H54 (cell line): ENCODE measurements around the gene NR6A1.

Experiments used
- DNase-seq: peaks from one replicate; pipeline ENCODE4 v3.0.0; 2011; ENCODE audit warnings: low spot score, mixed read lengths; ENCODE audit not compliant: insufficient read length
- FAIRE-seq: peaks from 3 replicates; lab custom pipeline; 2011; peaks lifted over from hg19 to GRCh38; lab: Jason Lieb, UNC
- POLR2A ChIP-seq: IDR thresholded peaks from 2 replicates; pipeline ENCODE4 v1.6.1; 2011; ENCODE audit warnings: low read depth, mild to moderate bottlenecking, low read length

NR6A1 gene

DNA sequence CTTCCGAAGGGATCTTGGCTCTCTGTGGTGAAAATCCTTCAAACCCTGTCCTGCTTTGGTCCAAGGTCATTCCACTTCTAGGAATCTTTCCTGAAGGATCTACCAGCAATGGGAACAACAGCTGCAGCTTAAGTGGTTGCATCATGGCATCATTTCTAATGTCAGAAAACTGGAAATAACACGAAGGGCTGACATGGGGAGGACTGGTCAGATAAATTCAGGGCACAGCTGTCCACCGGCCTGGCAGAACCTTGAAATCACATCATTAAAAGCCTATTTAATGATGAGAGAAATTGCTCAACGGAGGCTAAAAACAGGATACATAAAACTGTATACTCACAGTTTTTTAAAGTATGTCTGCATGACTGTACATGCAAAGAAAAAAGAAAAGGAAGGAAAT, 34.1 kb upstream of the NR6A1 start:
- TF ChIP-seq POLR2A: no peak
- DNase-seq (no peak), FAIRE-seq (no peak)

DNA sequence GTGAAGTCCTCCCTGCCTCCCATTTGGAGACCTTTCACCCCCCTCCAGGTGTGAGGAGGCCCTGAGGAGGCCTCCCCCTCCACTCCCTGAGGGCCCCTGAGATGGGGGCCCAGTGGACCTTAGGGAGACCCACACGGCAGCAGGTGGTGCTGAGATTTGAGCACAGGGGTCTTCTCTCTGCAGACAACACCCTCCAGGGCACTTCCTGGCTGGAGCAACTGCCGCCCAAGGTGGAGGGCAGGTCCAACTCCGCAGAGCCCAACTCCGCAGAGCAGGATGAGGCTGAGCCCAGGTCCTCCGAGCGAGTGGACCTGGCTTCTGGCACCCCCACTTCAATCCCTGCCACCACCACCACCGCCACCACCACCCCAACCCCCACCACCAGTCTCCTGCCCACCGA, 32.8 kb upstream of the NR6A1 start:
- TF ChIP-seq POLR2A: no peak
- DNase-seq (no peak), FAIRE-seq (no peak)

DNA sequence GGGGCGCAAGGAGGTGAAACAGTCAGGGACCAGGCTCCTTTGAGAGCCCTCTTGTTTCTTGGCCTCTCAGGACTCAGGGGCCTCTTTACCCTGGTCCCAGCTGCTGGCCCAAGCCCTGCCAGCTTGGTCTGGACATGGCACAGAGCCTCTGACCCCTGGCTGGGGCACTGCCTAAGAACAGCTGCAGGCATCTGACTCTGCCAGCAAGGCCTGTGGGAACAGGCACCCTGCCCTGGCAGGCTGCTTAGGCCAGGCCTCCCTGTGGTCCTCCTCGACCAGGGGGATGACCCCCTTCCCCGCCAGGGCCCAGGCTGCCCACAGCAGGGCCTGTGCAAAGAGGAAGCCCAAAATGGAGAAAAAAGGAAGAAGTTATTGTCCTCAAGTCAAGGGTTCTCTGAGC, 31.3 kb upstream of the NR6A1 start:
- DNase-seq (no peak), FAIRE-seq (no peak)
- no peak for TF ChIP-seq POLR2A

DNA sequence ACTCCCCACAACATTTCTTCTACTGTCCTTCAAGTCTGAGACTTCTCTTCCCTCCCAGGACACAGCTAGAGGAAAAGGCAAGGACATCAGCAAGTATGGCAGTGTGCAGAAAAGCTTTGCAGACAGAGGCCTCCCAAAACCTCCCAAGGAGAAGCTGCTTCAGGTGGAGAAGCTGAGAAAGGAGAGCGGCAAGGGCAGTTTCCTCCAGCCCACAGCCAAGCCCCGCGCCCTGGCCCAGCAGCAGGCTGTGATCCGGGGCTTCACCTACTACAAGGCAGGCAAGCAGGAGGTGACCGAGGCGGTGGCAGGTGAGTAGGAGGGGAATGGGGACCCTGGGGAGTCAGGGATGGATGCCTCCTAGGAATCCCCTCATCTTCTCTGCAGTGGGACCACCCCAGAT, 30.2 kb upstream of the NR6A1 start:
- DNase-seq: no peak
- TF ChIP-seq POLR2A: no peak
- no peak for FAIRE-seq

DNA sequence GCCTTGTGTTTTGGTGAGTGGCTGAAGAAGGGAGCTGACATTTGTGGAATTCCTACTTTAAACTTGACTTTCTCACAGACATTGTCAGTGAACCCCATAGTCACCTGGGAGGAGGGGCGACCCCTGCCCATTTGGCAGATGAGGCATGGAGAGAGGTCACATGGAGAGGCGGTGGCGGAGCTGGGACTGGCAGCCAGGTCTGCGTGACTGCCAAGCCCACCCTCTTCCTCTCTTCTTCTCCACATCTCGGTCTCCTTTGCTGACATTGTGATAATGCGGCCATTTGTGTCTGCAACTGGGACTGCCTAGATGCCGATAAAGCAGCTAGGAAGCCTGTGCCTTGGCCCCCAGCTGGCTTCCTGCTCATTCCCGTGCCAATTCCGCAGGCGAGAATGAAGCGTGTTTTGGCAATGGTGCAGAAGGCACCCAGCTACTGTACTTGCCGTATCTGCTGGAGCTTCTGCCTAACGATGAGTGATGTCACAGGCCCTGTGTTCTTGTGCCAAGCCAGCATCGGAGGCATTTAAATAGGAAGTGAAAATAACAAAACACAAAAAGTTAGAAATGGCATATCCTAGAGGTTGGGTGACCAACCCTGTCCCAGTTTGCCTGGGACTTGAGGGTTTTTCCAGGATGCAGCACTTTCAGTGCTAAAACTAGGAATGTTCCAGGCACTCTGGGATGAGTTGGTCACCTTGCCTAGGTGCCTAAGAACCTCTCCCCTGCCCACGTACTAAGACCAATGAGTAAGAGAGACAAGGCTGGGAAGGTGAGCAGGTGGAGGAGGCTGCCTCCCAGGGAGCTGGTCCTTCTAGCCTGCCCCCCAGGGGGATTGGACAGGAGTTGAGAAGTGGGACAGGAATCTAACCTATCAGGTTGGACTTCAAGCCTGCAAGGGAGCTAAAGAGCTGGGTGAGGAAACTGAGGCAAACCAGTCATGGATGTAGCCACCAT, 29.5 kb upstream of the NR6A1 start:
- FAIRE-seq (no peak), DNase-seq (no peak)
- TF ChIP-seq POLR2A: no peak

DNA sequence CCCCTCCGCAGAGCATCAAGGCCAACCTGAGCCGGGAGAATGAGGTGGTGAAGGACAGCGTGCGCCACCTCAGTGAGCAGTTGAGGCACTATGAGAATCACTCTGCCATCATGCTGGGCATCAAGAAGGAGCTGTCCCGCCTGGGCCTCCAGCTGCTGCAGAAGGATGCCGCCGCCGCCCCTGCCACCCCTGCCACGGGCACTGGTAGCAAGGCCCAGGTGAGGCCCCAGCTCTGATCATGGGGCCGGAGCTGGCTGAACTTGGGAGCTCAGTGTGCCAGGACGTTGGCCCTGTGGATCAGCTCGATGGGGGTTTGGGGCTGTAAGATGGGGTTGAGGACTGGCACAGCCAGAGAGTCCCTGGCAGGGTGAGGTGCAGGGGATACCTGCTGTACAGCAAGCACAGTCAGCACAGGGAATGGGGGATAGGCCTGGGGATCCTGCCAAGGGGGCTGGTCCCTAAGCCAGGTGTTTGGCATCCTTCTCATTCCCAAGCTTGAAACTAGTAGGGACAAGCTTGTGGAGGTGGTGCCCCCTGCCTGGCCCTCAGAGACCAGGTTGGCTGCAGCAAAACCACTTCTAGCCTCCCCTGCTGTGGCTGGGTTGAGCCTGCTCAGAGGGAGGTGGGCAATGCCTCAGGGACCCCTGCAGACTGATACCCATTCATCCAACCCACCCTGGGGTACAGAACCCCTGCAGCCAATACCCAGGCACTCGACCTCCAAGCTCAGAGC, 28.3 kb upstream of the NR6A1 start:
- FAIRE-seq (no peak), DNase-seq (no peak)
- no peak for TF ChIP-seq POLR2A

DNA sequence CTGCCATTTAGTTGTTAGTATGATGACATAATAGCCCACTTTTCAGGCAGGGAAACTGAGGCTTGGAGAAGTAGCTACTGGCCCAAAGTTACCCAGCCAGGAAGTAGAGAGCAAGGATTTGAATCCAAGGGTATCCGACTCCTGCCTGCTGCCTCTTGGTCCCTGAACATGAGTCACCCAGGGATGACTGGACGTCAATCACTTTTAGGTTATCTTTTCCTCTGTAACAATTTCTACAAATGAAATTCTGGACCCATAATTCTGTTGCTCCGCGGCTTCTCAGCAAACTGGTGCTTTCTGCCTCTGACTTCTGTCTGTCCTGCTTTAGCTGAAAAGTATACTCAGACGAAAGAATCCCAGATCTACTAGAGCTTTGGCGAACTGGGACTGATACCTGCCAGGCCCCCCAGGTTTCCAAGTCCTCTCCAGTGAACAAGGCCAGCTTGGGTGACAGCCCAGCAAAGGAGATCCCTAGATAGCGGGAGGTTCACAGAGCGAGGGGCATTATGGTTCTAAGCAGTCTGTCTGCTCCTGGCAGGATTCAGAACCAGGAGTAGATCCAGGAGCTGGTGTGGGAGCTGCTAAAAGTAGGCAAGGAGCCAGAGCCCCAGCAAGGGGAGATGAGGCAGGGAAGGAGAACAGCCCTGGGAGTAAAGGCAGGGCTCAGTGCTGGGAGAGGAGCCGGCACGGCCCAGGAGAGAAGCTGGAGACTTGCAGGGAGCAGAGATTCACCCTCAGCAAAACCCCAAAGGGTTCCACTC, 26.4 kb upstream of the NR6A1 start:
- FAIRE-seq (no peak), DNase-seq (no peak)
- no peak for TF ChIP-seq POLR2A

DNA sequence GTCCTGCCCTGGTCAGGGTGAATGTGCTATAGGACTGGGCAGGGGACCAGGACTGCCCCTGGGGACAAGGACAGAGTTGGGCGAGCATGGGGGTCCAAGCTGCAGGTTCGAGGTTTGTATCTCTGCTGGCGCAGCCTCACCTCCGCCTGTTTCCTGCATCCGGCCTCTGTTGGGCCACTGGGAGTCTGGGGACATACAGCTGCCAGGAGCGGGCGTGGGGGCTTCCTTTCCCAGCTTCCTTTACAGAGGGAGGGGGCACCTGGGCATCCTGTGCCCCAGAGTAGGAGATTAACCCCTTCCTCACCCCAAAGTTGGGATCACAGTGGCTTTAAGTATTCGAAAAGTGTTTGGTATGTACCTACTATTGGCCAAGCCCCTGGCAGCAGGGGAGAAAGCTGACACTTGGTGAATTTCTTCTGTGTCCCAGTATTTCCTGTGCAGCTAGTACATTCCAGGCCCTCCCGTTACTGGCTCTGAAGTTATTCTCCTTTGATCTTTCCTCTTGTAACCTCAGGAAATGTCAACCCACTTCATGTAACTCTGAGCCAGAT, 24.8 kb upstream of the NR6A1 start:
- DNase-seq: no peak
- FAIRE-seq: no peak
- no peak for TF ChIP-seq POLR2A

DNA sequence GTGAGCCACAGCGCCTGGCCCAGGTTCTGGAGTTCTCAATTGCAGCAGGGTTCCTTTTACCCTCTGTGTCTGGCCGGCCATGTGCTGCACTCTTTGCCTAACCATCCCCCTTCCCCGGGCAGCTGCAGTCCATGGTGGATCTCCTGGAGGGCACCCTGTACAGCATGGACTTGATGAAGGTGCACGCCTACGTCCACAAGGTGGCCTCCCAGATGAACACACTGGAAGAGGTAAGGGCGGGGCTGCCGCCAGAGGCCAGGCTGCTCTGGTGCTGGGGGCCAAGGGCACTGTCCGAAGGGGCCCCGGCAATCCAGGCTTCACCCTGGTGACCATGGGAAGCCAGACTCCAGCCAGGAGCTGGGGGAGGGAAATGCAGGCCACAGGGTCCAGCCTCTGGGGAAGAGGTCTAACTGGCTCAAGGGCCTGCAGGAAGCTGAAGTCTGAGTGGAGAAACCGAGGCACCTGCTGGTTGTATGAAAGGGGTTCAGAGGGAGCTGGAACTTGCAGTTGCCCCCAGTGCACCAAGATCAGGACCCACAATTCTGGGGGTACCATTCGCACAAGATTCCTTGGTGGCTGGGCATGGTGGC, 23.9 kb upstream of the NR6A1 start:
- FAIRE-seq: no peak
- DNase-seq: no peak
- no peak for TF ChIP-seq POLR2A

DNA sequence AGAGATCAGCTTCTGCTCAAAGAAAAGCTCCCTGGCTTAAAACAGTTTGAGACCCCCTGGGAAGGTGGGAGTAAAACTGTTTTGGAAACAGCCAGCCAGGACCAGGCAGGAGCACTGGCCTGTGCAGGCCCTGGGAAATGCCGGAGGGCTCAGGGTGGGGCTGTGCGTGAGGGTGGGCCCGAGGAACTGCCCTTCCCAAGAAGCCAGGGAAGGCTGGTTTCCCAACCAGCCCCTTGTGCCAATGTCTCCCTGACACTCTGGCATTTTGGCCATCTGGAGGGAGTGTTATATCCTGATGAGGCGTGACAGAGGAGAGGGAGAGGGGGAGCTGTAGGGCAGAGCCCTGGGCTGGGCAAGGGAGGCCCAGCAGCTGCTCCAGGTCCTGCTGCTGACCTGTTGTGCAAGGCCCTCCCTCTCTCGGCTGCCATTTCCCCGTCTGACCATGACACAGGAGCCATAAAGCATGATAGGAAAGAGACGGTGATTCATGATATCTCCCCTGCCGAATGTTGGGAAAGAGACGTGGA, 22.0 kb upstream of the NR6A1 start:
- TF ChIP-seq POLR2A: no peak
- FAIRE-seq: no peak
- no peak for DNase-seq

DNA sequence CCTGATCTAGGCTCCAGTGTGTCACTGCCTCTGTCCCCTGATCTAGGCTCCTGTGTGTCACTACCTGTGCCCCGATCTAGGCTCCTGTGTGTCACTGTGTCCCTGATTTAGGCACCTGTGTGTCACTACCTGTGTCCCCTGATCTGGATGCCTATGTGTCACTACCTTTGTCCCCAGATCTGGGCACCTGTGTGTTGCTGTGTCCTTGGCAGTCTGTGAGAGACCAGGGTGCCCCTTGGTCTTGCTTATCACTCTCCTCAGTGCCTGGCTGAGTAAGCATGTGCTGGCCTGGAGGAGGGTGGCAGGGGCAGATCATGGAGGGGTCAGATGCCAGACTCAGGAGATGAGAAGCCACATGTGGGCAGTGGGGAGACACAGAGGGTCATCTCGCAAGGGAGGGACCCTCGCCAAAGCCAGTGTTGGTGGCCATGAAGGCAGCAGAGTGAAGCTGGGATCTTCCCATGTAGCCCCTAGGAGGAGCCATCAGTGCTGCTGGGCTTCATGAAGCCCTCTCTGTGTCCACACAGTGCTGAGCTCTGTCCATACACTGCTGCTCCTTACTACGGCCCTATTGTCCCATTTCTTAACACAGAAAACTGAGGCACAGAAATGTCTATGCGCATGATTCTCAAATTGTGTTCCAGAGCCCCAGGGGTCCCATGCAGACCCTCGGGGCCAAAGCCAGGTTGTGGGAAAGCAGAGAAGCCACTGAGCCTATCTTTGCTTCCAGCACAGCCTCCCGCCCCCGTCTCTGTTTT, 21.3 kb upstream of the NR6A1 start:
- DNase-seq: no peak
- FAIRE-seq: no peak
- TF ChIP-seq POLR2A: no peak

DNA sequence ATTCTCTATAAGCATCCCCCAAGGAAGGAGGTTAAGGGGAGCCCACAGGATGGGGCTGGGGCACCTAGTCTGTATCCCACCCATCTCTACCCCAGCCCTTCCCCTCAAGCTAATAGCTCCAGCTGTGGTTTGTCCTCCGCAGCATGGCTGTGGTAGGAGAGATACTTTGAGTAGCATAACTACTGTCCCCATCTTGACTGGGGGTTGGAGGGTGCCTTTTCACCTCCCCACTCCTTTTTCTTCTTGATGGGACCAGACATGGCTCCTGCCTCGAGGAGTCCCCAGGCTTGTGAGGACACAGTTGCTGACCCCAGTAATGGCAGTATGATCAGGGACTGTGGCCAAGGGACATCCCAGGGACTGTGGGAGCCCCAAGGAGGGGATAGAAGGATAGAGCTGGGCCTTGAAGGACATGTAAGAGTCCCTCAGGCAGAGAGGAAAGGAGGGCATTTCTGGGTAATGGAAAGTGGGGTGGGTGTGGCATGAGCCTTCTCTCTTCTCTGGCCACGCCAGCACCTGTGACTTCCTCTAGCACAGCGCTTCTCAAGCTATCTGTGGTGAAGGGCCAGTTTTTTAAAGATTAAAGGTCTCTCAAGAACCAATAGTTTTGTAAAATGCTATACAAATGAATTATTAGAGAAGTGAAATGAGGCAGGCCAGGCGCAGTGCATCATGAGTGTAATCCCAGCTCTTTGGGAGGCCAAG, 19.8 kb upstream of the NR6A1 start:
- no peak for TF ChIP-seq POLR2A
- FAIRE-seq: no peak
- DNase-seq: no peak
